Suprapubic skin (tissue), 3 donors: ENCODE data around the gene PRR7.

Experiments used
- EP300 ChIP-seq: sonication (generic); formaldehyde crosslinking; IDR thresholded peaks from one replicate; pipeline ENCODE4 v1.6.1; 2017; ENCODE audit warnings: antibody characterized with exemption
- TF ChIP-seq, protein P1 (sequence below), 2 donors: fragments of 200-600 bp in 1 of 2; fragments of 450-650 bp in 1 of 2; sonication (generic) in 1 of 2; IDR thresholded peaks; one replicate each; pipeline ENCODE4 v1.5.1; 2016 to 2019; ENCODE audit warnings: antibody characterized with exemption in 2 of 2, mild to moderate bottlenecking in 1 of 2, moderate library complexity in 1 of 2

DNA sequence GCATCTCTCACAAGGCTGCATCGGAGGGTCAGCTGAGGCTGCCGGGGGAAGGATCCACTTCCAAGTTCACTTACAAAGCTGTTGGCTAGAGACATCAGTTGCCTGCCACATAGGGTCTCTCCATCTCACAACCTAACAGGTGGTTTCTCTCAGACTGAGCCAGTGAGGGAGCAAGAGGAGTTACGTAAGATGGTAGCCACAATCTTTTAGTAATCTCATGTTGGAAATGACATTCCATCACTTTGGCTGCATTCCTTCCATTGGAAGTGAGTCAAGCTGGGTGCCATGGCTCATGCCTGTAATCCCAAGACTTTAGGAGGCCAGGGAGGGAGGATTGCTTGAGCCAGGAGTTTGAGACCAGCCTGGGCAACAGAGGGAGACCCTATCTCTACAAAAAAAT, 27.6 kb upstream of the PRR7 start:
- no peak for TF ChIP-seq EP300
- TF ChIP-seq, protein P1, sequence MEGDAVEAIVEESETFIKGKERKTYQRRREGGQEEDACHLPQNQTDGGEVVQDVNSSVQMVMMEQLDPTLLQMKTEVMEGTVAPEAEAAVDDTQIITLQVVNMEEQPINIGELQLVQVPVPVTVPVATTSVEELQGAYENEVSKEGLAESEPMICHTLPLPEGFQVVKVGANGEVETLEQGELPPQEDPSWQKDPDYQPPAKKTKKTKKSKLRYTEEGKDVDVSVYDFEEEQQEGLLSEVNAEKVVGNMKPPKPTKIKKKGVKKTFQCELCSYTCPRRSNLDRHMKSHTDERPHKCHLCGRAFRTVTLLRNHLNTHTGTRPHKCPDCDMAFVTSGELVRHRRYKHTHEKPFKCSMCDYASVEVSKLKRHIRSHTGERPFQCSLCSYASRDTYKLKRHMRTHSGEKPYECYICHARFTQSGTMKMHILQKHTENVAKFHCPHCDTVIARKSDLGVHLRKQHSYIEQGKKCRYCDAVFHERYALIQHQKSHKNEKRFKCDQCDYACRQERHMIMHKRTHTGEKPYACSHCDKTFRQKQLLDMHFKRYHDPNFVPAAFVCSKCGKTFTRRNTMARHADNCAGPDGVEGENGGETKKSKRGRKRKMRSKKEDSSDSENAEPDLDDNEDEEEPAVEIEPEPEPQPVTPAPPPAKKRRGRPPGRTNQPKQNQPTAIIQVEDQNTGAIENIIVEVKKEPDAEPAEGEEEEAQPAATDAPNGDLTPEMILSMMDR (IDR thresholded peaks at IDR 0.05): no peak
